T-cell (primary cell): Measurements from ENCODE around the gene YAF2. TPM values are rescaled to one million over a fixed set of nuclear protein-coding genes. Genes with fewer than 3 reads are reported as not detected.
A peak's percentile ranks its signal among the peaks of the same experiment; 100 is the strongest.

ENCODE experiments used
- ATAC-seq, 4 experiments: fragments of 200-7000 bp in 3 of 4; fragments of 150-1000 bp in 1 of 4; cut with Tn5 transposase; replicated peaks in 1 of 4; 1 replicate in 3 of 4; 2 replicates in 1 of 4; pipeline ENCODE4 v1.10.0; 2021; ENCODE audit warnings: moderate library complexity in 3 of 4, mild to moderate bottlenecking in 2 of 4, moderate number of reproducible peaks in 1 of 4
- CTCF ChIA-PET, 2 donors: fragments of 300-600 bp; sonication (Branson Sonifier 250); formaldehyde crosslinking; loops; one replicate each; lab custom pipeline; 2022; ENCODE audit warnings: antibody characterized with exemption in 2 of 2; lab: Charles Lee
- POLR2A ChIA-PET, 2 donors: fragments of 300-600 bp; sonication (Branson Sonifier 250); formaldehyde crosslinking; loops; one replicate each; lab custom pipeline; 2022; ENCODE audit warnings: antibody characterized with exemption in 2 of 2; lab: Charles Lee
- DNase-seq, 35 experiments: peaks; one replicate each; pipeline versions ENCODE4 v3.0.0 to v3.0.0-alpha.2; 2013 to 2023
- H3K27ac ChIP-seq: one replicate; pipeline ENCODE4 v1.5.1; 2013; ENCODE audit warnings: low read length
- H3K27me3 ChIP-seq, 2 experiments: replicated peaks in 1 of 2; 1 replicate in 1 of 2; 2 replicates in 1 of 2; pipeline versions ENCODE4 v1.6.1 to v1.7.0; 2013; ENCODE audit warnings: low read length in 1 of 2, mixed read lengths in 1 of 2; ENCODE audit not compliant: control insufficient read depth in 2 of 2, insufficient read depth in 2 of 2; ENCODE audit errors: extremely low read depth in 1 of 2
- H3K36me3 ChIP-seq, 2 donors: 1 replicate in 1 of 2; 2 replicates in 1 of 2; pipeline versions ENCODE4 v1.6.1 to v1.7.0; 2013; ENCODE audit warnings: low read length in 1 of 2; ENCODE audit not compliant: control insufficient read depth in 2 of 2, insufficient read depth in 1 of 2; ENCODE audit errors: extremely low read depth in 1 of 2
- H3K4me1 ChIP-seq, 2 experiments: 1 replicate in 1 of 2; 2 replicates in 1 of 2; pipeline versions ENCODE4 v1.6.1 to v1.7.0; 2013; ENCODE audit warnings: low read length in 2 of 2, mixed read lengths in 1 of 2; ENCODE audit not compliant: insufficient read depth in 2 of 2, control insufficient read depth in 1 of 2; ENCODE audit errors: extremely low read depth in 1 of 2
- H3K4me3 ChIP-seq, 2 donors: 1 replicate in 1 of 2; 2 replicates in 1 of 2; pipeline versions ENCODE4 v1.5.1 to v1.7.0; 2013; ENCODE audit warnings: mild to moderate bottlenecking in 2 of 2, low read length in 1 of 2, moderate library complexity in 1 of 2; ENCODE audit not compliant: control insufficient read depth in 1 of 2; ENCODE audit errors: extremely low read depth in 1 of 2
- H3K9me3 ChIP-seq: 2 replicates; pipeline ENCODE4 v1.7.0; 2013
- H3K27ac Mint-ChIP-seq, 2 donors: one replicate each; pipeline ENCODE4 v1.8.0; 2020 to 2021; ENCODE audit warnings: mild to moderate bottlenecking in 2 of 2, mixed read lengths in 2 of 2
- H3K27me3 Mint-ChIP-seq, 2 donors: one replicate each; pipeline ENCODE4 v1.8.0; 2021 to 2022; ENCODE audit warnings: mixed read lengths in 2 of 2
- H3K36me3 Mint-ChIP-seq: one replicate; pipeline ENCODE4 v1.8.0; 2021; ENCODE audit warnings: mixed read lengths
- H3K4me1 Mint-ChIP-seq, 3 donors: one replicate each; pipeline ENCODE4 v1.8.0; 2020 to 2022; ENCODE audit warnings: mixed read lengths in 3 of 3, mild to moderate bottlenecking in 1 of 3
- H3K4me3 Mint-ChIP-seq, 3 donors: one replicate each; pipeline ENCODE4 v1.8.0; 2020 to 2022; ENCODE audit warnings: mild to moderate bottlenecking in 3 of 3, mixed read lengths in 3 of 3, moderate library complexity in 3 of 3
- H3K9me3 Mint-ChIP-seq, 3 donors: one replicate each; pipeline ENCODE4 v1.8.0; 2020 to 2022; ENCODE audit warnings: mixed read lengths in 3 of 3
- WGBS: methylation state at CpG from one replicate; pipeline ENCODE4 v1.1.5; 2013; ENCODE audit warnings: missing lambda C conversion rate; ENCODE audit not compliant: insufficient coverage; 5-methylcytosine and 5-hydroxymethylcytosine counted together
- total RNA-seq, 35 experiments: library from RNA in 6 of 35; stranded (reverse) in 6 of 35; fragments of 120-200 nt in 1 of 35; gene quantifications; one replicate each; pipeline versions ENCODE4 v1.2.1 to v1.2.4 and lab custom pipeline; 2013 to 2026

YAF2 gene
- total RNA-seq, 5 donors from 2014 or later (not counting 1 experiment from before 2014, with no cell fraction given) = 37.8 to 68.3 (median 43.6) TPM

GRCh38 chr12:42163913-42164312 is 74.1 kb downstream of the YAF2 start:
- no peak overlapping the region for H3K27ac ChIP-seq
- DNase-seq = no peak
- Mint-ChIP-seq H3K27me3 (no peaks in the 10 kb centered on the region), H3K27ac (peak overlapping the region in 1 of 2 donors; percentile 49), H3K36me3 (peaks cover 23% of the 10 kb centered on the region), H3K9me3 (no peaks in the 10 kb centered on the region), H3K4me3 (no peak overlapping the region), H3K4me1 (peaks cover 18 to 29% (median 20%) of the 10 kb centered on the region in 3 donors)
- no peaks in the 10 kb centered on the region for H3K27me3 ChIP-seq
- peaks cover 2% of the 10 kb centered on the region in 2 experiments for H3K4me1 ChIP-seq
- ATAC-seq = no peak
- H3K4me3 ChIP-seq = no peak overlapping the region
- CTCF ChIA-PET = no interaction called here
- H3K9me3 ChIP-seq = no peaks in the 10 kb centered on the region
- POLR2A ChIA-PET = no interaction called here
- peaks cover 0 to 8% of the 10 kb centered on the region in 2 donors for H3K36me3 ChIP-seq

DNA sequence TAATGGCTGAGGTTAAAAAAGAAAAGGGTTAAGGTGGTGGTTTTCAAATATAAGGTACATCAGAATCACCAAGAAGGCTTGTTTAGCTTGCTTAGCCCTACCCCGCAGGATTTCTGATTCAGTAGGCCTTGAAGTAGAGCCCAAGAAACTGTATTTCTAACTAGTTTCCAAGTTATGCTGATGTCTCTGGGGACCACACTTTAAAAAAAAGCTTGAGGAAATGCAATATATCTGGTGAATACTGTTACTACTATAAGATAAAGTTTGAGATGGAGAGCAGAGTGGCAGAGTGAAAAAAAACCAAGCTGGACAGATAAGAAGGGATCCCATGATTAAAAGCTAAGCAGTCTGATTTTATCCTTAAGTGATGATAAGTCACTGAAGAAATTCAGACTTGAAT is 75.1 kb downstream of the YAF2 start:
- H3K27me3 Mint-ChIP-seq = no peaks in the 10 kb centered on the region
- H3K9me3 Mint-ChIP-seq = no peaks in the 10 kb centered on the region
- DNase-seq (no peak), ATAC-seq (no peak)
- H3K36me3 Mint-ChIP-seq = peaks cover 22% of the 10 kb centered on the region
- H3K27ac ChIP-seq = no peak overlapping the region
- H3K27me3 ChIP-seq = no peaks in the 10 kb centered on the region
- peaks cover 0 to 8% of the 10 kb centered on the region in 2 donors for H3K36me3 ChIP-seq
- H3K9me3 ChIP-seq = no peaks in the 10 kb centered on the region
- no peak overlapping the region for H3K4me3 Mint-ChIP-seq
- peak overlapping the region; percentile 44 to 49 for H3K27ac Mint-ChIP-seq
- H3K4me3 ChIP-seq = no peak overlapping the region
- ChIA-PET CTCF (no interaction called here), POLR2A (interaction anchor here in 1 of 2 donors (0.5 kb wide), 1 partner anchor 35 kb away, joined by 3 read pairs; no protein-coding TSS in a partner anchor)
- peaks cover 18 to 28% (median 20%) of the 10 kb centered on the region in 3 donors for H3K4me1 Mint-ChIP-seq
- no CpG with 5 or more reads among the region's 1 CpG for WGBS
- peaks cover 2% of the 10 kb centered on the region in 2 experiments for H3K4me1 ChIP-seq

DNA sequence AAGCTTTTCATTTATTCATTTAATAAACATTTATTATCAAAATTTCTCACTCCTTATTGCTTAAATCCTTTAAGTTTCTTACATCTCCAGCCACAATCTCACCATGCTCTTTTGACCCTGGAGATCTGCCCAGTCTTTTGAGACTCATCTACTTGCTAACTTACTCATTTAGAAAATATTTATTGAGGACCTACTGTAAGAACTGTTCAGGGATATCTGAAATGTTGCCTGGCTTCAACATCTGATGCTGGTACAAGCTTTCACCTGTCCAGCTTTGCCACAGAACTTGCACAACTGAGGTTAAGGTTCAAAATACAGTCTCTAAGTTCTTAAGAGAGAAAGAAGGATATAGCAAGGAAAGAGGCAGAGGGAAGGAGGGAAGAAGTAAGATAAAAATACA is 75.9 kb downstream of the YAF2 start:
- Histone ChIP-seq H3K4me1 (peaks cover 2% of the 10 kb centered on the region in 2 experiments), H3K27me3 (no peaks in the 10 kb centered on the region), H3K27ac (no peak overlapping the region), H3K9me3 (no peaks in the 10 kb centered on the region), H3K36me3 (peaks cover 0 to 8% of the 10 kb centered on the region in 2 donors), H3K4me3 (no peak overlapping the region)
- no peaks in the 10 kb centered on the region for H3K27me3 Mint-ChIP-seq
- ChIA-PET POLR2A (no interaction called here), CTCF (no interaction called here)
- peaks cover 22% of the 10 kb centered on the region for H3K36me3 Mint-ChIP-seq
- H3K27ac Mint-ChIP-seq = peak overlapping the region; percentile 49 to 67
- no peak for ATAC-seq
- H3K9me3 Mint-ChIP-seq = no peaks in the 10 kb centered on the region
- peaks cover 18 to 28% (median 20%) of the 10 kb centered on the region in 3 donors for H3K4me1 Mint-ChIP-seq
- DNase-seq = no peak
- no peak overlapping the region for H3K4me3 Mint-ChIP-seq

DNA sequence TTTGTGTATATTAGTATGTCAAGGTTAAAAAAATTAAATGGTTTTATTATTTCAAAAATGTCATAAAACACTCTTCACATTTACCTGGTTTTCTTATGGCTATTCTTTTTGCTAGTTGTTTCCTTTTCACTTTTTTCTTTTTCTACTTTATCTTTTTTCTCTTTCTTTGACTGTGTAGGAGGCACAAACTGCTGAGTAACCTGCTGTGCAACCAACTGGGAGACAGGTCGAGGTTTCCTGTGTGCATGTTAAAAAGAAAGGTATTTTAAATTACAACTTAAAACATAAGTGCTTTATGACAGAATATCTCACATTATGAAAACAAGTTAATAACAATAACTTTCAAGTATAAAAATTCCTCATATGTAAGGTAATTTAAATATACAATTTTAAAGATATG is 76.5 kb downstream of the YAF2 start:
- no peak overlapping the region for H3K4me3 ChIP-seq
- H3K36me3 ChIP-seq = peaks cover 0 to 8% of the 10 kb centered on the region in 2 donors
- no peaks in the 10 kb centered on the region for H3K9me3 ChIP-seq
- H3K36me3 Mint-ChIP-seq = peaks cover 19% of the 10 kb centered on the region
- H3K27me3 ChIP-seq = no peaks in the 10 kb centered on the region
- H3K4me3 Mint-ChIP-seq = no peak overlapping the region
- no peaks in the 10 kb centered on the region for H3K27me3 Mint-ChIP-seq
- ChIA-PET POLR2A (no interaction called here), CTCF (no interaction called here)
- WGBS = no CpG with 5 or more reads among the region's 1 CpG
- peaks cover 18 to 27% (median 20%) of the 10 kb centered on the region in 3 donors for H3K4me1 Mint-ChIP-seq
- H3K27ac Mint-ChIP-seq = peak overlapping the region; percentile 29 to 71
- H3K27ac ChIP-seq = no peak overlapping the region
- no peaks in the 10 kb centered on the region for H3K9me3 Mint-ChIP-seq
- H3K4me1 ChIP-seq = peaks cover 2% of the 10 kb centered on the region in 2 experiments
- ATAC-seq = no peak
- DNase-seq = no peak

DNA sequence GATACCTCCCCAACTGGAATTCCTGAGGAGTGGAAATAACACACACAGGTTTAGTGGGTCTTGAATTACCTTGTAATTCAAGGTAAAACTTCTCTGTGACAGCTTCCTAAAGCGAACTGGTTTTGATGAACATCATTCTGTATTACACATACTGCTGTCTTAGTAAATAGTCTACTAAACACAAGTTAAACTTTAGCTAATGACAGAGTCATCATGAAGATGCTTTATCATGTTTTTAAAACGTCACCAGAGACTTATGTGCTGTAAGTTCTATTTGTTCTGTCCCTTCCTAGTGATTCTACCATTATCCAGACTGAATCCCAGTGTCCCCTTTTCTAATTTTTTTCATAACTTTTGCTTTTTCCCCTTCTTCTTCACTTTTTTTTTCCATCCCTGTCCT is 81.8 kb downstream of the YAF2 start:
- ChIA-PET POLR2A (no interaction called here), CTCF (interaction anchor here in 1 of 2 donors (0.6 kb wide), 1 partner anchor 15 kb away, joined by 3 read pairs; no protein-coding TSS in a partner anchor)
- peaks cover 0 to 5% (median 0%) of the 10 kb centered on the region in 3 donors for H3K4me1 Mint-ChIP-seq
- peaks cover 0 to 5% of the 10 kb centered on the region in 2 donors for H3K36me3 ChIP-seq
- H3K36me3 Mint-ChIP-seq = peaks cover 6% of the 10 kb centered on the region
- peaks cover 0 to 5% (median 0%) of the 10 kb centered on the region in 3 donors for H3K9me3 Mint-ChIP-seq
- ATAC-seq (no peak), DNase-seq (no peak)
- H3K27ac Mint-ChIP-seq = no peak overlapping the region
- no peak overlapping the region for H3K4me3 Mint-ChIP-seq
- H3K4me1 ChIP-seq = no peaks in the 10 kb centered on the region
- no CpG with 5 or more reads among the region's 2 CpGs for WGBS
- H3K9me3 ChIP-seq = no peaks in the 10 kb centered on the region
- no peaks in the 10 kb centered on the region for H3K27me3 Mint-ChIP-seq
- H3K4me3 ChIP-seq = no peak overlapping the region
- no peak overlapping the region for H3K27ac ChIP-seq
- no peaks in the 10 kb centered on the region for H3K27me3 ChIP-seq

DNA sequence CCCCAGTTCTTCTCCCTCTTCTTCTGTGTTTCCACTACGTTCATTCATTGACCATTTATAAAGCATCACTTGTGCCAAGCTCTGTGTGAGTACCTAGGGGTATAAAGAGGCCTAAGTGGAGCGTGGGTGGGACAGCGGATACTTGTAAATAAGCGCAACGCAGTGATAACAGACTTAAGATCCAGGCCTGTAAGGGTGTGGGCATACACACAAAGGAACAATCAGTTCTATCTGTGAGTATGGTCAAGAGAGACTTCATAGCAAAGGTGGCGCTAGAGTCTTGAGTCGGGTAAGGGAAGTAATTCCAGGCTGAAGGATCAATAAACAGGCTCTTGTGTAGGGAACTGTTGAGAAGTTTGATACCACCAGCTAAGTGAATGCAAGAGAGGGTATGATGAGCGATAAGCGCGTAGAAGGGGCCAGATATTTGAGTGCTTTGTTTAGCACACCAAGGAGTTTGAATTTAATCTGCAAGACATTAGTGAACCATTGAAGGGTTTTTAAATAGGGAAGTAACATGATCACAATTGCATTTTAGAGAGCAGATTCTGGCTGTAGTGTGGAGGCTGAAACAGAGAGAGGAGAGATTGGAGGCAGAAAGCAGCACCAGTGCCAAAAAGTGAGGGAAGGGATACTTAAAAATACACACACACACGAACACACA is 92.4 kb downstream of the YAF2 start:
- H3K36me3 ChIP-seq = no peaks in the 10 kb centered on the region
- H3K4me3 ChIP-seq = peak overlapping the region in 1 of 2 donors; percentile 67
- H3K9me3 Mint-ChIP-seq = no peaks in the 10 kb centered on the region
- DNase-seq (no peak), ATAC-seq (no peak)
- H3K27me3 ChIP-seq = no peaks in the 10 kb centered on the region
- H3K27ac ChIP-seq = peak overlapping the region; percentile 36
- peak overlapping the region; percentile 83 to 87 (median 83) for H3K4me3 Mint-ChIP-seq
- POLR2A ChIA-PET = interaction anchor here (0.6 to 1.0 kb wide), 3 partner anchors 48 to 84 kb away, joined by 4 to 7 read pairs (median 4); no protein-coding TSS in a partner anchor
- H3K27me3 Mint-ChIP-seq = no peaks in the 10 kb centered on the region
- H3K36me3 Mint-ChIP-seq = no peaks in the 10 kb centered on the region
- peaks cover 6 to 20% of the 10 kb centered on the region in 2 experiments for H3K4me1 ChIP-seq
- CTCF ChIA-PET = interaction anchor here in 1 of 2 donors (0.8 kb wide), 1 partner anchor 48 kb away, joined by 5 read pairs; no protein-coding TSS in a partner anchor
- 90% methylated on average over 7 of the region's 11 CpGs for WGBS
- peak overlapping the region; percentile 75 to 76 for H3K27ac Mint-ChIP-seq
- peaks cover 37 to 43% (median 43%) of the 10 kb centered on the region in 3 donors for H3K4me1 Mint-ChIP-seq
- H3K9me3 ChIP-seq = no peaks in the 10 kb centered on the region
